ENCODE measurements around the gene LRRC36.

The LRRC36 gene

DNA sequence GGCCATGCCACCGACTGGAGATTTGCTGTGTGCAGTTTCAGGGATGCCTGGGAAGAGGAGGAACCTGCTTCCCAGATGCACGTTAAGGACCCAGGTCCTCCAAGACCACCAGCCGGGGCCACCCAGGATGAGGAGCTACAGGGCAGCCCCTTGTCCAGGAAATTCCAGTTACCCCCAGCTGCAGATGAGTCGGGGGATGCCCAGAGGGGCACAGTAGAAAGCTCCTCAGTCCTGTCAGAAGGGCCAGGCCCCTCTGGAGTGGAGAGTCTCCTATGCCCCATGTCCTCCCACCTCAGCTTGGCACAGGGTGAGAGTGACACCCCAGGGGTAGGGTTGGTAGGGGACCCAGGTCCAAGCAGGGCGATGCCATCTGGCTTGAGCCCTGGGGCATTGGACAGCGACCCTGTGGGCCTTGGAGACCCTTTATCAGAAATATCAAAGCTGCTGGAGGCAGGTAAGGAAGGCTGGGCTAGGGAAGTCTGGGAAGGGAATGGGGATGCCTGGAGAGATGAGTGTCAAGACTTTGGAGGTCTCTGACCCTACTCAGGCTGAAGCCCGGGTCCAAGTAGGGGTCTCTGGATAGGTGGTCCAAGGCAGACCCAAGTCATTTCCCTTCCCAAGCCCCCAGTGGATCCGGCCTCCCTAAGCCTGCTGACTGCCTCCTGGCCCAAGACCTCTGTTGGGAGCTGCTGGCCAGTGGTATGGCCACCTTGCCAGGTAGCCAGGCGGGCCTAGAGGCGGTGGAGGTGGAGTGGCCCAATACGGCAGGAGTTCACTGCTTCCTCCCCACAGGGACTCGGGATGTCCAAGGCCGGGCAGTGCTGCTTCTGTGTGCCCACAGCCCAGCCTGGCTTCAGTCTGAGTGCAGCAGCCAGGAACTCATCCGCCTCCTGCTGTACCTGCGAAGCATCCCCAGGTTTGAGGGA, 46.3 kb upstream of the LRRC36 start:
- TF ChIP-seq, protein P1, sequence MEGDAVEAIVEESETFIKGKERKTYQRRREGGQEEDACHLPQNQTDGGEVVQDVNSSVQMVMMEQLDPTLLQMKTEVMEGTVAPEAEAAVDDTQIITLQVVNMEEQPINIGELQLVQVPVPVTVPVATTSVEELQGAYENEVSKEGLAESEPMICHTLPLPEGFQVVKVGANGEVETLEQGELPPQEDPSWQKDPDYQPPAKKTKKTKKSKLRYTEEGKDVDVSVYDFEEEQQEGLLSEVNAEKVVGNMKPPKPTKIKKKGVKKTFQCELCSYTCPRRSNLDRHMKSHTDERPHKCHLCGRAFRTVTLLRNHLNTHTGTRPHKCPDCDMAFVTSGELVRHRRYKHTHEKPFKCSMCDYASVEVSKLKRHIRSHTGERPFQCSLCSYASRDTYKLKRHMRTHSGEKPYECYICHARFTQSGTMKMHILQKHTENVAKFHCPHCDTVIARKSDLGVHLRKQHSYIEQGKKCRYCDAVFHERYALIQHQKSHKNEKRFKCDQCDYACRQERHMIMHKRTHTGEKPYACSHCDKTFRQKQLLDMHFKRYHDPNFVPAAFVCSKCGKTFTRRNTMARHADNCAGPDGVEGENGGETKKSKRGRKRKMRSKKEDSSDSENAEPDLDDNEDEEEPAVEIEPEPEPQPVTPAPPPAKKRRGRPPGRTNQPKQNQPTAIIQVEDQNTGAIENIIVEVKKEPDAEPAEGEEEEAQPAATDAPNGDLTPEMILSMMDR (IDR thresholded peaks at IDR 0.05; ENCODE audit: low read depth, low read length), result no peak
- no peak for DNase-seq (ENCODE audit: low read depth, low spot score)
- H3K4me3 ChIP-seq (ENCODE audit: low read depth, low read length), result no peak overlapping the region
- in situ Hi-C loops (cut with HindIII; ENCODE audit: low sequenced_read_pairs), result no loop called here

DNA sequence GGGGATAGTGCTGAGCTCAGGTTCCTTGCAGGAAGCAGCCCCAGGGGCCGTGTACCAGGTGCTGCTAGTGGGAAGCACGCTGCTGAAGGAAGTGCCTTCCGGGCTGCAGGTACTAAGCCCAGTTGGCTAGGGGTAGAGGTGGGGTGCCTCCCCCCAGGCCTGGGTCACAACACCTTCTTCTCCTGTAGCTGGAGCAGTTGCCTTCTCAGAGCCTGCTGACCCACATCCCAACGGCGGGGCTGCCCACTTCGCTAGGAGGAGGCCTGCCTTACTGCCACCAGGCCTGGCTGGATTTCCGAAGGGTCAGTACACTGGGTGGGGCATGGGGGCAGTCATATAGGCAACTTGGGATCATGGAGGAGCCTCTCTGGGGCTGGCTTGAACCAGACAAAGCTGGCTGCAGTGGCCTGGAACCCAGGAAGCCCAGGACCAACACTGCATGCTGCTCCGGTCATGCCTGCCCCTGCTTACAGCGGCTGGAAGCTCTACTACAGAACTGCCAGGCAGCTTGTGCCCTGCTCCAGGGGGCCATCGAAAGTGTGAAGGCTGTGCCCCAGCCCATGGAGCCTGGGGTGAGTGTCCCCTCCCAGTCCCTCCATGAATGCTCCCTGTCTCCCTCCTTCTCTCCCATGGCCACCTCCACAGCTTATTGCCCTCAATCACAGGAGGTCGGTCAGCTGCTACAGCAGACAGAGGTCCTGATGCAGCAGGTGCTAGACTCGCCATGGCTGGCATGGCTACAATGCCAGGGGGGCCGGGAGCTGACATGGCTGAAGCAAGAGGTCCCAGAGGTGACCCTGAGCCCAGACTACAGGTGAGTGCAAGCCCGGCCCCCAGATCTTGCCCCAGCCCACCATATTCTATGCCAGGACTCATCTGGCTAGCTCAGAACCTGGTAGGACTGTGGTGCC, 44.8 kb upstream of the LRRC36 start:
- DNase-seq (ENCODE audit: low read depth, low spot score), result no peak
- in situ Hi-C loops (cut with HindIII; ENCODE audit: low sequenced_read_pairs), result no loop called here
- no peak overlapping the region for H3K4me3 ChIP-seq (ENCODE audit: low read depth, low read length)
- TF ChIP-seq, protein P1 (IDR thresholded peaks at IDR 0.05; ENCODE audit: low read depth, low read length), result no peak

DNA sequence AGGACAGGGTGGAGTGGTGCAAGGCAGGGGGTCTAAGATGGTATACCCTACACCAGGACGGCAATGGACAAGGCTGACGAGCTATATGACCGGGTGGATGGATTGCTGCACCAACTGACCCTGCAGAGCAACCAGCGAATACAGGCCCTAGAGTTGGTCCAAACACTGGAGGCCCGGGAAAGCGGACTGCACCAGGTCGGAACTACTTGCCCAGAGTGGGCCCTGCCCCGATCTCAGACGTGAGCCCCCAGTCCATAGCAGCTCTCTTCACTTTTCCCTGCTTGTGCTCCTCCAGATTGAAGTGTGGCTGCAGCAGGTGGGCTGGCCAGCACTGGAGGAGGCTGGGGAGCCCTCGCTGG, 44.2 kb upstream of the LRRC36 start:
- TF ChIP-seq, protein P1 (IDR thresholded peaks at IDR 0.05; ENCODE audit: low read depth, low read length), result no peak
- DNase-seq (ENCODE audit: low read depth, low spot score), result no peak
- H3K4me3 ChIP-seq (ENCODE audit: low read depth, low read length), result no peak overlapping the region
- in situ Hi-C loops (cut with HindIII; ENCODE audit: low sequenced_read_pairs), result no loop called here

DNA sequence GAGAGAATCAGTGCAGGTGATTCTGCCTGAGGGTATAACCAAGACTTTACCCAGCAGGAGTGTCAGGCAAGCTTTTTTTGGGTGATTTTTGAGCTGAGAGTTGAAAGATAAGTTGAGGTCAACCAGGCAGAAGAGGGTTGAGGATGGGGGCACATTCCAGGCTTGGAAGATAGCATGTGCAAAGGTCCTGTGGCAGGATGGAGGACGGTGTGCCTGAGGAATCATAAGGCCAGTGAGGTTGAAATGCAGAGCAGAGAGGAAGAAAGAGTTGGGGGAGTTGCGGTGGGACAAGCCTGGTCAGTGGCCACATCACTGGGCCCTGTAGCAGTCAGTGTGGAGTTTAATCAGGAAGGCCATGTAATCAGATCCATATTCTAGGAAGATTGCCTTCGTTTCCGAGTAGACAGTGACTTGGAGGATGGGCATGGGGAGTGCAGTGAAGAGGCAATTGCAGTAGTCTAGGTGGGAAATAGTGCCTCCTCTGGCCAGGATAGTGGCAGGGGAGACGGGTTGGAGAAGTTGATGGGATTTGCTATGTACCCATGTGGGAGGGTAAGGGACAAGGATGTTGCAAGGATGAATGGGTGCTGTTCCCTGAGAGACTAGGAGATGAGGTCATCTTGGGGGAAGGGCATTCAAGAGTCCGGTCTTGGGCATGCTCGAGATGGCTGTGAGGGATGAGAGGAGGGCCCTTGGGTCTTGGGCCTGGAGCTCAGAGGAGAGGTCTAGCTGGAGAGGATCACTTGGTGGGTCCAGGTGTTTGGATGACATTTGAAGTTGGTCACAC, 43.4 kb upstream of the LRRC36 start:
- TF ChIP-seq, protein P1 (IDR thresholded peaks at IDR 0.05; ENCODE audit: low read depth, low read length), result no peak
- no peak for DNase-seq (ENCODE audit: low read depth, low spot score)
- H3K4me3 ChIP-seq (ENCODE audit: low read depth, low read length), result no peak overlapping the region
- in situ Hi-C loops (cut with HindIII; ENCODE audit: low sequenced_read_pairs), result no loop called here

DNA sequence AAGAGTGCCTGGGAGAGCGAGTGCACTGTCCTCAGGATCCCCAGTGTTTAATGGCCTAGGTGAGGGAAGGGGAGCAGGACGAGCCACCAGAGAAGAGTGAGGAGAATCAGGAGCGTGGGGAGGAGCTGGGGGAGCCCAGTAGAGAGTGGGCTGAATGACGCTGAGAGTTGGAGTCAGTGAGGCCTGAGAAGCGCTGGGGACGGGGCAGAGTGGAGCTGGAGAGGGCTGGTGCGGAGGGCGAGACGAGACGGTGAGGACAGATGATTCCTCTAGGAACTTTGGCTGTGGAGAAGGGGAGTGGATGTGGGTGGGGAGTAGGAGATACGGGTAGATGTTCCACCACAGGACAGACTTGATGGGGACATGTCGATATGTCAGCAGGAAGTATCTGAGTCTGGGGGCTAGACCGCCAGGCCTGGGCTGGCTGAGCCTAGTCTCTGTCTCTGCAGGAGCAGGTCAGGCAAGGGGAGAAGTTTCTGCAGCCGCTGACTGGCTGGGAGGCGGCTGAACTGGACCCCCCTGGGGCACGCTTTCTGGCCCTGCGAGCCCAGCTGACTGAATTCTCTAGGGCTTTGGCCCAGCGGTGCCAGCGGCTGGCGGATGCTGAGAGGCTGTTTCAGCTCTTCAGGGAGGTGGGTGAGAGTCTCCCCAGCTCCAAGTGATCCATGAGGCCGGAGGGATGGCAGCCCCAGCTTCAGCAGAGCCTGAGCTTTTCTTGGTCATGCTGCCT, 42.6 kb upstream of the LRRC36 start:
- H3K4me3 ChIP-seq (ENCODE audit: low read depth, low read length), result no peak overlapping the region
- no peak for DNase-seq (ENCODE audit: low read depth, low spot score)
- TF ChIP-seq, protein P1 (IDR thresholded peaks at IDR 0.05; ENCODE audit: low read depth, low read length), result no peak
- in situ Hi-C loops (cut with HindIII; ENCODE audit: low sequenced_read_pairs), result no loop called here
